Left ventricle myocardium superior (tissue), 1 donor: ENCODE measurements around the gene TNFSF12. TPM values are rescaled to one million over a fixed set of nuclear protein-coding genes. Genes with fewer than 3 reads are reported as not detected.

Experiments used
- ATAC-seq: fragments of 200-7000 bp; cut with Tn5 transposase; one replicate; pipeline ENCODE4 v1.9.1; 2020; ENCODE audit warnings: mild to moderate bottlenecking, moderate library complexity
- DNase-seq: peaks from one replicate; pipeline ENCODE4 v3.0.0-alpha.2; 2020
- intact Hi-C: fragments of 100-400 bp; cut with micrococcal nuclease; formaldehyde crosslinking; loops from one replicate; pipeline ENCODE4 v1.11.0; 2022
- total RNA-seq: library from RNA; stranded (reverse); fragmentation: NEBNext Ultra II Directional; extraction: Animal tissue kit (Norgen Biotek cat#: 25700); gene quantifications from one replicate; pipeline ENCODE4 v1.2.1, GENCODE V29; 2021
- donor health status: DM: no; HTN: yes; CAD: no; lungs with severe emphysema.

TNFSF12 gene
- total RNA-seq, 1 donor from 2014 or later, result 36.9 TPM

DNA sequence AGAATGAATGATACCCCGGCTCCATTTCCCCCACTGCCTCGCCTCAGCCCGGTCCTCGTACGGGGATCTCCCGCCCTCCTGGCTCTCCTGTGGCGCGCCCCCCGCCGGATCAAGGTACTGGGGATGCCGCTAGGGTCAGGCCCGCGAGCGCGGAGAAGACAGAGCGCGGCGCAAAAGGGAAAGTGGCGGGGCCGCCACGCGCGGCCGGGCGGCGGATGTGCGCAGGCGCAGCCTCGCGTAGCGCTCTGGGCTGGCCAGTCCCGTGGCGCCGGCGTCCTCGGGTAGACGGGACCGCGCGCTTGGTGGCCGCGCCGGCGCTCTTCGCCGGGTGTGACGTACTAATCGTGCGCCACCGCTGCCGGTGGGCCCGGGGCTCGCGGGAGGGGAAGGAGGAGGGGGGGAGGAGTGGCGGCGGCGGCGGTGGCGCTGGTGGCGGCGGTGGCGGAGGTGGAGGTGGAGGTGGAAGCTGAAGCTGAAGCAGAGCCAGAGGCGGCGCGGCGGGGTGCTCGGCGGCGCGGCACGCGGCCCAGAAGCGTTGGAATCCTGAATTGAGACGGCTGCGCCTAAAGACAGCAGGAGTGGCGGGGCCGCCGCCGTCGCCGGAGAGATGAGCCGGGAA lies 12.8 kb downstream of the TNFSF12 start, which contains the start of gene SENP3:
Gene SENP3 (plus strand): TSS at position 331 of the 619 bp plus-strand sequence. CDS start 1,158 bp downstream, outside the sequence.
- DNase-seq (peak; percentile 96), ATAC-seq (peak; percentile 86)
- intact Hi-C loops, result no loop called here

DNA sequence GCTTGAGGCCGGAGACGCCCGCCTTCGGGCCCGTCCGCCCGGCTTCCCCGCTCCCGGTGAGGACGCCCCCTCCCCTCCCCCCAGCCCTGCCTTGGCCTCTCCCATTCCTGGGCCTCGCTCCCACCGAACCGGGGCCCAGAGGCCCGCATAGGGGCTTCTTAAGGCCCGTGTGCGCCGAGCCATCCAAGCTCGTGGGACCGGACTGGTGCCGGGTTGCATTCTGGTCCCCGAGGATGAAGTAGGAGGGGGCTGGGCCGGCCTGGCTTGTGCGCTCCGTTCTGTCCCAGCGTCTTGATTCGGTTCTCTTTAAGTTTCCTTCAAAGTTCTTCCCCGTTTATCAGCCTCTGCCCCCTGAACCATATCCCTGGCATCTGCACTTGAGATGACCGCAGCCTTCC lies 13.3 kb downstream of the TNFSF12 start:
- DNase-seq, result no peak
- no peak for ATAC-seq
- intact Hi-C loops, result no loop called here

DNA sequence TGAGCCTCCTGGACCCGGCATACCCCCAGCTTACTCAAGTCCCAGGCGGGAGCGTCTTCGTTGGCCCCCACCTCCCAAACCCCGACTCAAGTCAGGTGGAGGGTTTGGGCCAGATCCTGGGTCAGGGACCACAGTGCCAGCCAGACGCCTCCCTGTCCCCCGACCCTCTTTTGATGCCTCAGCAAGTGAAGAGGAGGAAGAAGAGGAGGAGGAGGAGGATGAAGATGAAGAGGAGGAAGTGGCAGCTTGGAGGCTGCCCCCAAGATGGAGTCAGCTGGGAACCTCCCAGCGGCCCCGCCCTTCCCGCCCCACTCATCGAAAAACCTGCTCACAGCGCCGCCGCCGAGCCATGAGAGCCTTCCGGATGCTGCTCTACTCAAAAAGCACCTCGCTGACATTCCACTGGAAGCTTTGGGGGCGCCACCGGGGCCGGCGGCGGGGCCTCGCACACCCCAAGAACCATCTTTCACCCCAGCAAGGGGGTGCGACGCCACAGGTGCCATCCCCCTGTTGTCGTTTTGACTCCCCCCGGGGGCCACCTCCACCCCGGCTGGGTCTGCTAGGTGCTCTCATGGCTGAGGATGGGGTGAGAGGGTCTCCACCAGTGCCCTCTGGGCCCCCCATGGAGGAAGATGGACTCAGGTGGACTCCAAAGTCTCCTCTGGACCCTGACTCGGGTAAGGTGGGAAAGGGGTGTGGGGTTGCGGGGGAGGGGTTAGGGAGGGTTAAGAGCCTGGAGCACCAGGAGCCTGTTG lies 14.4 kb downstream of the TNFSF12 start:
- no peak for ATAC-seq
- intact Hi-C loops, result no loop called here
- DNase-seq, result no peak

DNA sequence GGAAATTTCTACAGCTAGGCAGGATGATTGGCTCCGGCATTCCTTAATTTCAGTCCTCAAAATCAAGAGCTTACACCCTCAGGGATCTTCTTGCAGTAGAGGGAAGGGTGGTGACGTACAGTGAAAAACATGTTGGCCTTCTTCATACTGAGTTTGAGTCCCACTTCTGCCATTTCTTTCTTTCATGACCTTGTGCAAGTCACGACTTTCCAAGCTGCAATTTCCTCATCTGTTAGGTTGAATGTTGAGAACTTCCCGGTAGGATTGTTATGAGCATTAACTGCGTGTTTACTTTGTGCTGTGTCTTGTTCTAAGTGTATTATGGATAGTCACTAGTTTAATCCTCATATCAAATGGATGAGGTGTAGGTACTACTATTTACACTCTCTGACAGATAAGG lies 20.7 kb downstream of the TNFSF12 start:
- intact Hi-C loops, result no loop called here

DNA sequence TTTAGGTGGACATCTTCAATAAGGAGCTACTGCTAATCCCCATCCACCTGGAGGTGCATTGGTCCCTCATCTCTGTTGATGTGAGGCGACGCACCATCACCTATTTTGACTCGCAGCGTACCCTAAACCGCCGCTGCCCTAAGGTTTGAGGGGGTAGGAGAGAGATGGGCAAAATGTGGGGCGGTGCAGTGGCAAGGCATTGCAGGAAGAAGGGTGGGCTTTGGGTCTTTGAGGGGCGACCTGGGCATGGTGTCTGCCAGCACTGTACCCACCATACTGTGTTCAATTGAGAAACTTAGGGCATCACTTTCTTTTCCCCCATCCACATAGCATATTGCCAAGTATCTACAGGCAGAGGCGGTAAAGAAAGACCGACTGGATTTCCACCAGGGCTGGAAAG lies 21.5 kb downstream of the TNFSF12 start:
- no peak for DNase-seq
- intact Hi-C loops, result no loop called here
- ATAC-seq, result no peak

More for the DNA sequence above, 20.7 kb downstream of the TNFSF12 start:
- no peak for DNase-seq
- no peak for ATAC-seq

DNA sequence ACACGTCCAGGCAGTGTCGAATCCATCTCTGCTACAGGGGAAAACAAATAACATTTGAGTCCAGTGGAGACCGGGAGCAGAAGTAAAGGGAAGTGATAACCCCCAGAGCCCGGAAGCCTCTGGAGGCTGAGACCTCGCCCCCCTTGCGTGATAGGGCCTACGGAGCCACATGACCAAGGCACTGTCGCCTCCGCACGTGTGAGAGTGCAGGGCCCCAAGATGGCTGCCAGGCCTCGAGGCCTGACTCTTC lies 23.4 kb downstream of the TNFSF12 start:
- DNase-seq, result no peak
- intact Hi-C loops, result no loop called here
- ATAC-seq, result no peak

DNA sequence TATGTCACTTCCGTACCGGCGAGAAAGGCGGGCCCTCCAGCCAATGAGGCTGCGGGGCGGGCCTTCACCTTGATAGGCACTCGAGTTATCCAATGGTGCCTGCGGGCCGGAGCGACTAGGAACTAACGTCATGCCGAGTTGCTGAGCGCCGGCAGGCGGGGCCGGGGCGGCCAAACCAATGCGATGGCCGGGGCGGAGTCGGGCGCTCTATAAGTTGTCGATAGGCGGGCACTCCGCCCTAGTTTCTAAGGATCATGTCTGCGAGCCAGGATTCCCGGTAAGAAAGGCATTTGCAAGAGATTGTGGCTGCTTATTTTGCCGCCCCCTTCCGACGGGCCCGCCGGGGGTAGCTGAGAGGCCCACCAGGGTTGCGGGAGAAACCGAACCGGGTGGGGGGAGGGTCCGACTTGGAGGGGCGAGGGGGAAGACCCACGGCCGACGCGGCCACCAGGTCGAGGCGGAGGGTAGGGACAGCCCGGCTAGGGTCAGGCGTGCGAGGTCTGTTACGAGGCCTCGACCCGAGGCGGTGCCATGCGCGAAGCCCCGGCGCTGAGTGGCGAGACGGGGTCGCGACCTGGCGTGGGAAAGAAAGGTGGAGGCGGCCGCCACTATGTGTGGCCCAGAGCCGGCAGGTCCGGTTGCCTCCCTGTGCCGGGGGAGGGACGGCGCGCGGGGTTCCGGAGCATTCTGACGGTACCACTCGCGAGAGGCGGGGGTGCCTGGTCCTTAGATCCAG lies 23.9 kb downstream of the TNFSF12 start:
- DNase-seq, result peak; percentile 99
- peak; percentile 93 for ATAC-seq
- intact Hi-C loops, result no loop called here

DNA sequence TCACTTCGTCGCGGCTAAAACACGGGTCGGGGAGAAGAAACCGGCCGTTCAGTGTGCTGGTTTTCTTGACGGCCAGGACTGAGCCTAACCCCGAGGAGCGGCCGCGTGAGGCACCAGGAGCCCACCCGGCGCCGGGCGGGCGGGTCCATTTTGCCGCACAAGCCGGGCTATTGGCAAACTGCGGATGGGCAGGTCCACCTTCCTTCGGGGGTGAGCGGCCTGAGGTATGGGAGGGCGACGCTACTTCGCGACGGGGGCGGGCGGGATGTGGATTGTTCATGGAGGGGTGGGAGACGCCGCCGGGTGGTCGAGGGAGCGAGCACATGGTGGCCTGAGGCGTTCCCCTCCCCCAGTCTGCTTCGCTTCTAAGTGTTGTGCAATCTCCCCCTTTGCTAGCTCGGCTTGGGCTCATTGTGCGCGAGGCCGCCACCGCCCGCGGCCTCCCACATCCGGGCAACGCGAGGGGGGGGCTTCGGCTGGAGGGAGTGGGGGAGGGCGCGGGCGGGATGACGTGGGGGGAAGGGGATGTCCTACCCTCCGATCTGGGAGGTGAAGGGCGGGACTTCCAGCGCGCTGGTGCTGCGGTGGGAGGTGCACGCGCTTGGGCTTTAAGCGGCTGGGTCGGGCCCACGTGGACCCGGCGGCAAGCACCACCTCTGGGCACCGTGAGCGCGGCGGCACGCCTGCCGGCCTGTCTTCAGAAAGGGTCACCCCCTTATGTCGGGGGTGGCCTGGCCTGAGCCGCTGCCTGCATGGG lies 24.6 kb downstream of the TNFSF12 start:
- DNase-seq (peak; percentile 92), ATAC-seq (peak; percentile 75)
- intact Hi-C loops, result no loop called here

DNA sequence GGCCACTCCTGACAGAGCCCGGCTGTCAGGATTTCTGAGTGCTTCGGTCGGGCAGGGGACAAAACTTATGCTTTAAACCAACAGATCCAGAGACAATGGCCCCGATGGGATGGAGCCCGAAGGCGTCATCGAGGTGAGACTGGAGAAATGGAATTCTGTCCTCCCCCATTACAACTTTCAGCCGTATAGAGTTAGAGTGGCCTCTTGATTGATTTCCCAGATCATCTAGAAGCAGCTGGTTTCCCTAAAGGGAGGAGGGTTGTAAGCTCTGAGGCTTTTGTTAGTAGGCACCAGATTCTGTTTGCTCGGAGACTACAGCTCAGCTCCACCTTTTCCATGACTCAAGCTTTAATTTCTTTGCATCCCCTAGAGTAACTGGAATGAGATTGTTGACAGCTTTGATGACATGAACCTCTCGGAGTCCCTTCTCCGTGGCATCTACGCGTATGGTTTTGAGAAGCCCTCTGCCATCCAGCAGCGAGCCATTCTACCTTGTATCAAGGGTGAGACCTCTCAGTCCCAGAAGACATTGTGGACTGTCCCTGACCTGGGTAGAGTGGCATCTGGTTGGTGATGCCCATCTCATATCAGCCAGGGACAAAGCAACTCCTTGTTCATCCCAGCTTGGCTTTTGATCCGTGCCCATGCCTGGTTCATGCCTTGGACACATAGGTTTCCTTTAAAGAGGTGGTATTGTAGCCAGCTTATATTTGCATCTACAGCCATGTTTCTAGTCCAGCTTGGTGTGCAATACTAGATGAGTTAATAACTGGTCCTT lies 25.5 kb downstream of the TNFSF12 start:
- intact Hi-C loops, result no loop called here
- no peak for DNase-seq
- ATAC-seq, result no peak

DNA sequence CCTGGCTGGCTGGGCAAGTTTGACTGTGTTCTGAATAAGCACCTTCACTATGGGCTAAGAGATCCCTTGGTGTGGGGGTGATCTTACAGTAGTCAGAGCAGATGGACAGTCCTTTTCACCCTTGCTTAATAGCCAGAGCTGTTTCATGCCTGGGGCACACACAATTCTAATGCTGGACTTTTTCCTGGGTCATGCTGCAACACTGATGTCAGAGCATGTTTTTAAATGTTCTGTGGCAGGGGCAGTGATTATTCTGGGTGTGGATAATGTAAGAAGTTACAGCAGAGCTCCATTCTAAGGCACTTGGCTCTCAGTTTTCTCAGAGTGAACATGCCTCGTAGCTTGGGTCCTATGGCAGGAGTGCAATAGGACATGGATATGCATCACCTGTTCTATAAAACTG lies 26.6 kb downstream of the TNFSF12 start:
- DNase-seq (no peak), ATAC-seq (no peak)
- intact Hi-C loops, result no loop called here

DNA sequence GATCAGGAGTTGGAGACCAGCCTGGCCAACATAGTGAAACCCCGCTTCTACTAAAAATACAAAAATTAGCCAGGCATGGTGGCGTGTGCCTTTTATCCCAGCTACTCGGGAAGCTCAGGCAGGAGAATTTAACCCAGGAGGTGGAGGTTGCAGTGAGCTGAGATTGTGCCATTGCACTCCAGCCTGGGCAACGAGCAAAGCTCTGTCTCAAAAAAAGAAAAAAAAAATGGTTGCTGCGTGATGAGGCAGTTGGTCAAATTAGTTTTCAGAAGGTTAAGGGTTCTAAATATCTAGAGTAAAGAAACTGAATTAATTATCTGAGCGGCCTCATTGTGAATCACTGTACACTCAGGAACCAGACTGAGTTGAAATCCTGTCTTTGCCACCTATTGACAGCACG lies 27.1 kb downstream of the TNFSF12 start:
- intact Hi-C loops, result no loop called here
- ATAC-seq (no peak), DNase-seq (no peak)

DNA sequence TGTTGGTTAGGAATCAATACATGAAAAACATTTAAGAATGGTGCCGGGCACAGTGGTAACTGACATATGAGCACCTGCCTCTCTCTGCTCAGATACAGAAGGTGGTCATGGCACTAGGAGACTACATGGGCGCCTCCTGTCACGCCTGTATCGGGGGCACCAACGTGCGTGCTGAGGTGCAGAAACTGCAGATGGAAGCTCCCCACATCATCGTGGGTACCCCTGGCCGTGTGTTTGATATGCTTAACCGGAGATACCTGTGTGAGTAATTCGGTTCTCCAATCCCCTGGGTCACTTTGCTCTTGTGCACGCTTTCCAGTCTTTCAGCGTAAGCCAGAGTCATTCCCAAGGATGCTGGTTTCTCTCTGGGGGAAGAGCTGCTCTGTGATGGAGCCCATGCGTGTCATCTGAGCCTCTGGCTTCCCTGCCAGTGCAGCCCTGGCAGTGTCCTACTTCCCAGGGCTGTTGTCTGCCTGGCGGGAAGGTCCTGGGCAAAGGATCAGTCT lies 27.6 kb downstream of the TNFSF12 start:
- intact Hi-C loops, result no loop called here
- DNase-seq (no peak), ATAC-seq (no peak)

DNA sequence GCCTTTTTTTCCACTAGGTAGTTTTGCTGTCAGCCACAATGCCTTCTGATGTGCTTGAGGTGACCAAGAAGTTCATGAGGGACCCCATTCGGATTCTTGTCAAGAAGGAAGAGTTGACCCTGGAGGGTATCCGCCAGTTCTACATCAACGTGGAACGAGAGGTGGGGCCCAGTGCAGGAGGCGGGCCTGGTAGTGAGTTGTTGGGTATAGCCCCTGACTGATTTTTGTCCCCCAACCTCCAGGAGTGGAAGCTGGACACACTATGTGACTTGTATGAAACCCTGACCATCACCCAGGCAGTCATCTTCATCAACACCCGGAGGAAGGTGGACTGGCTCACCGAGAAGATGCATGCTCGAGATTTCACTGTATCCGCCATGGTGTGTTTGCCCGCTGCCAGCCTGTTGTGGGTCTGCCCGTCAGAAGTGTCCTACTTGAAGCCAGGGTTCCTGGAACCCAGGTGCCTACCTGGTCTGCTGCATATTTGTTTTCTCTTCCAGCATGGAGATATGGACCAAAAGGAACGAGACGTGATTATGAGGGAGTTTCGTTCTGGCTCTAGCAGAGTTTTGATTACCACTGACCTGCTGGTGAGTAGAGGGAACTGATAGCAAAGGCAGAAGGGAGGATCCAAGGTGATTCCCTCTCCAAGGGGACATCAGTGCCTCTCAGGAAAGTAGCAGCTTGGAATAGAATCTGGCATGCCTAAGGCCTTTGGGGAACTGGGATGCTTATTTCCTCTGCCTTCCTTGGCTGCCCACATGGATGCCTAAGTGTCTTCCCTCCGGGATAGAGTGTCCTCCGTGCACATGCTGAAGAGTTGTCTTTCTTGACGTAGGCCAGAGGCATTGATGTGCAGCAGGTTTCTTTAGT lies 28.7 kb downstream of the TNFSF12 start:
- intact Hi-C loops, result no loop called here
- DNase-seq (no peak), ATAC-seq (no peak)

DNA sequence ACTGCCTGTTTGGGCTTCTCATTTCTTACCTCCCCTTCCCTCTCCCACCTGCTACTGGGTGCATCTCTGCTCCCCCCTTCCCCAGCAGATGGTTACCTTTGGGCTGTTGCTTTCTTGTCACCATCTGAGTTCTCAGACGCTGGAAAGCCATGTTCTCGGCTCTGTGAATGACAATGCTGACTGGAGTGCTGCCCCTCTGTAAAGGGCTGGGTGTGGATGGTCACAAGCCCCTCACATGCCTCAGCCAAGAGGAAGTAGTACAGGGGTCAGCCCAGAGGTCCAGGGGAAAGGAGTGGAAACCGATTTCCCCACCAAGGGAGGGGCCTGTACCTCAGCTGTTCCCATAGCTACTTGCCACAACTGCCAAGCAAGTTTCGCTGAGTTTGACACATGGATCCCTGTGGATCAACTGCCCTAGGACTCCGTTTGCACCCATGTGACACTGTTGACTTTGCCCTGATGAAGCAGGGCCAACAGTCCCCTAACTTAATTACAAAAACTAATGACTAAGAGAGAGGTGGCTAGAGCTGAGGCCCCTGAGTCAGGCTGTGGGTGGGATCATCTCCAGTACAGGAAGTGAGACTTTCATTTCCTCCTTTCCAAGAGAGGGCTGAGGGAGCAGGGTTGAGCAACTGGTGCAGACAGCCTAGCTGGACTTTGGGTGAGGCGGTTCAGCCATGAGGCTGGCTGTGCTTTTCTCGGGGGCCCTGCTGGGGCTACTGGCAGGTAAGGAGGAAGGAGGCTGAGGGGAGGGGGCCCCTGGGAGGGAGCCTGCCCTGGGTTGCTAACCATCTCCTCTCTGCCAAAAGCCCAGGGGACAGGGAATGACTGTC lies 30.4 kb downstream of the TNFSF12 start, which contains the start of gene CD68:
Gene CD68 (plus strand): TSS at position 638 of the 833 bp plus-strand sequence. CDS start 40 bp downstream, at position 678.
- ATAC-seq, result peak; percentile 38
- intact Hi-C loops, result no loop called here

DNA sequence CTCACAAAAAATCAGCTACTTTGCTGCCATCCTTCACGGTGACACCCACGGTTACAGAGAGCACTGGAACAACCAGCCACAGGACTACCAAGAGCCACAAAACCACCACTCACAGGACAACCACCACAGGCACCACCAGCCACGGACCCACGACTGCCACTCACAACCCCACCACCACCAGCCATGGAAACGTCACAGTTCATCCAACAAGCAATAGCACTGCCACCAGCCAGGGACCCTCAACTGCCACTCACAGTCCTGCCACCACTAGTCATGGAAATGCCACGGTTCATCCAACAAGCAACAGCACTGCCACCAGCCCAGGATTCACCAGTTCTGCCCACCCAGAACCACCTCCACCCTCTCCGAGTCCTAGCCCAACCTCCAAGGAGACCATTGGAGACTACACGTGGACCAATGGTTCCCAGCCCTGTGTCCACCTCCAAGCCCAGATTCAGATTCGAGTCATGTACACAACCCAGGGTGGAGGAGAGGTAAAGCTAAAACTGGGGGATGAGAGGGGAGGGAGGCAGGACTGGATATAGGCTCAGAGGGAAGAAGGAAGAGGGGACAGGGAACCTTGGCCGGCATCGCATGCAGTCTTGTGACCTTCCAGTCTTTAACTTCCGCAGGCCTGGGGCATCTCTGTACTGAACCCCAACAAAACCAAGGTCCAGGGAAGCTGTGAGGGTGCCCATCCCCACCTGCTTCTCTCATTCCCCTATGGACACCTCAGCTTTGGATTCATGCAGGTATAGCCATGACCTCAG lies 31.2 kb downstream of the TNFSF12 start:
- DNase-seq (no peak), ATAC-seq (no peak)
- intact Hi-C loops, result no loop called here

More for the DNA sequence above, 30.4 kb downstream of the TNFSF12 start, which contains the start of gene CD68:
- DNase-seq, result peak; percentile 67
